ENCODE data around the gene VGF. TPM values are rescaled to one million over a fixed set of nuclear protein-coding genes. Genes with fewer than 3 reads are reported as not detected.
"Not testable (repeated sequence)": the region's sequence is repeated elsewhere in the genome, so short reads cannot be mapped to it uniquely, and the experiment has no call there.

The VGF gene
- total and polyA plus RNA-seq, 2 experiments from 2014 or later, result 0.18 to 1.2 TPM

- Histone ChIP-seq H3K9me3 (ENCODE audit: low read depth) (no peaks in the 10 kb centered on the region), H3K36me3 (peaks cover 8% of the 10 kb centered on the region), H3K27ac (no peak overlapping the region), H3K4me3 (no peak overlapping the region), H3K27me3 (peaks cover 19% of the 10 kb centered on the region), H3K4me1 (ENCODE audit: low read depth) (no peaks in the 10 kb centered on the region)
- no peak for TF ChIP-seq CTCF (IDR thresholded peaks at IDR 0.05; ENCODE audit: low read depth, low read length)
- DNase-seq (ENCODE audit: low read depth in 1 of 2, low spot score in 1 of 2), result no peak
These were observed 42.1 kb upstream of the VGF start for GRCh38 chr7:101207459-101207858.

GRCh38 chr7:101206665-101207042 lies 41.3 kb upstream of the VGF start:
- no peak for TF ChIP-seq CTCF (IDR thresholded peaks at IDR 0.05; ENCODE audit: low read depth, low read length)
- Histone ChIP-seq H3K27me3 (peaks cover 28% of the 10 kb centered on the region), H3K27ac (no peak overlapping the region), H3K36me3 (peaks cover 8% of the 10 kb centered on the region), H3K9me3 (ENCODE audit: low read depth) (no peaks in the 10 kb centered on the region), H3K4me1 (ENCODE audit: low read depth) (no peaks in the 10 kb centered on the region), H3K4me3 (no peak overlapping the region)
- DNase-seq (ENCODE audit: low read depth in 1 of 2, low spot score in 1 of 2), result no peak

- Histone ChIP-seq H3K4me1 (ENCODE audit: low read depth) (no peaks in the 10 kb centered on the region), H3K4me3 (no peak overlapping the region), H3K36me3 (peaks cover 4% of the 10 kb centered on the region), H3K9me3 (ENCODE audit: low read depth) (no peaks in the 10 kb centered on the region), H3K27me3 (peaks cover 33% of the 10 kb centered on the region), H3K27ac (no peak overlapping the region)
- no peak for TF ChIP-seq CTCF (IDR thresholded peaks at IDR 0.05; ENCODE audit: low read depth, low read length)
- DNase-seq (ENCODE audit: low read depth in 1 of 2, low spot score in 1 of 2), result no peak
These were observed 40.7 kb upstream of the VGF start for GRCh38 chr7:101205901-101206664.

- peak in 1 of 2 donors; percentile 48 for DNase-seq (ENCODE audit: low read depth in 1 of 2, low spot score in 1 of 2)
These were observed 38.7 kb upstream of the VGF start for GRCh38 chr7:101203740-101204738.

GRCh38 chr7:101202603-101202918 lies 37.2 kb upstream of the VGF start:
- Histone ChIP-seq H3K4me1 (ENCODE audit: low read depth) (no peaks in the 10 kb centered on the region), H3K9me3 (ENCODE audit: low read depth) (no peaks in the 10 kb centered on the region), H3K4me3 (no peak overlapping the region), H3K27me3 (peaks cover 44% of the 10 kb centered on the region), H3K36me3 (no peaks in the 10 kb centered on the region), H3K27ac (no peak overlapping the region)
- no peak for TF ChIP-seq CTCF (IDR thresholded peaks at IDR 0.05; ENCODE audit: low read depth, low read length)
- DNase-seq (ENCODE audit: low read depth in 1 of 2, low spot score in 1 of 2), result no peak

More at GRCh38 chr7:101203740-101204738, 38.7 kb upstream of the VGF start:
- not testable (repeated sequence) for H3K4me1 ChIP-seq (ENCODE audit: low read depth); H3K9me3 ChIP-seq (ENCODE audit: low read depth); H3K36me3 ChIP-seq; H3K4me3 ChIP-seq; H3K27ac ChIP-seq
- peak; percentile 8 for TF ChIP-seq CTCF (IDR thresholded peaks at IDR 0.05; ENCODE audit: low read depth, low read length)
- peaks cover 44% of the 10 kb centered on the region for H3K27me3 ChIP-seq

Measured in cardiac muscle cell (in vitro differentiated cells and primary cell).